Daoy (cell line): ENCODE results near the gene ETFB. TPM values are rescaled to one million over a fixed set of nuclear protein-coding genes. Genes with fewer than 3 reads are reported as not detected.

Experiments
- DNase-seq: peaks from one replicate; pipeline ENCODE4 v3.0.0-alpha.2; 2015; ENCODE audit warnings: low read depth
- total RNA-seq: library from RNA; depleted of rRNA; stranded (reverse); fragments of >200 nt; shearing (Covaris generic); gene quantifications from 2 replicates; pipeline ENCODE4 v1.2.3, GENCODE V29; 2014; rRNA removed

The ETFB gene
- total RNA-seq, 1 experiment from 2014 or later = 155 TPM

- DNase-seq = no peak
Observed at GRCh38 chr19:51295382-51296126, 70.6 kb downstream of the ETFB start.

Other genes starting within 250 kb of the ETFB start
- not detected in 2 replicates for gene SIGLEC9, start 241.5 kb downstream of the ETFB start, total RNA-seq
- gene SIGLEC7, start 224.1 kb downstream of the ETFB start, total RNA-seq = not detected in 2 replicates
- 21.8 and 22.4 TPM in 2 replicates for gene CD33, start 141.3 kb downstream of the ETFB start, total RNA-seq
- gene SIGLECL1, start 115.3 kb downstream of the ETFB start, total RNA-seq = 0.06 TPM in 1 of 2 replicates, not detected in the other
- gene IGLON5, start 54.7 kb downstream of the ETFB start, total RNA-seq = 0.24 TPM in 1 of 2 replicates, not detected in the other
- 0.74 and 1.1 TPM in 2 replicates for gene VSIG10L, start 24.2 kb downstream of the ETFB start, total RNA-seq
- gene CLDND2, start 2.6 kb upstream of the ETFB start, total RNA-seq = not detected in 2 replicates
- gene NKG7, start 6.3 kb upstream of the ETFB start, total RNA-seq = not detected in 2 replicates
- not detected in 2 replicates for gene LIM2, start 21.6 kb upstream of the ETFB start, total RNA-seq
- not detected in 2 replicates for gene C19orf84, start 24.2 kb upstream of the ETFB start, total RNA-seq
- not detected in 2 replicates for gene SIGLEC10, start 51.3 kb upstream of the ETFB start, total RNA-seq
- gene SIGLEC8, start 92.1 kb upstream of the ETFB start, total RNA-seq = not detected in 2 replicates
- gene CEACAM18, start 112.2 kb upstream of the ETFB start, total RNA-seq = not detected in 2 replicates
- gene SIGLEC12, start 135.4 kb upstream of the ETFB start, total RNA-seq = not detected in 2 replicates
- gene SIGLEC6, start 165.3 kb upstream of the ETFB start, total RNA-seq = 0.63 TPM in 1 of 2 replicates, not detected in the other
- 2.0 and 4.5 TPM in 2 replicates for gene ZNF175, start 204.9 kb upstream of the ETFB start, total RNA-seq